ENCODE results near the gene RPS6KB1. TPM values are rescaled to one million over a fixed set of nuclear protein-coding genes. Genes with fewer than 3 reads are reported as not detected.

RPS6KB1 gene
- total RNA-seq = 23.3 and 28.7 TPM in 2 replicates

GRCh38 chr17:59892924-59893675 lies at the start of gene RPS6KB1, which contains the start of gene TUBD1:
RPS6KB1 (plus strand) TSS chr17:59893121; CDS start chr17:59893185, 64 bp downstream.
TUBD1 (minus strand) TSS chr17:59892943; CDS start chr17:59891002, 1,941 bp downstream.

GRCh38 chr17:59964482-59965328 lies 71.8 kb downstream of the RPS6KB1 start, which contains the start of gene RNFT1:
RNFT1 (minus strand) TSS chr17:59964740; CDS start chr17:59964663, 77 bp downstream.

Other genes with a start within 250 kb of the RPS6KB1 start
- 20.9 and 30.7 TPM in 2 replicates for gene PTRH2, start 185.7 kb upstream of the RPS6KB1 start, total RNA-seq
- 163 and 175 TPM in 2 replicates for gene VMP1, start 185.5 kb upstream of the RPS6KB1 start, total RNA-seq
- gene TUBD1, start 178 bp upstream of the RPS6KB1 start, total RNA-seq = 2.8 and 3.9 TPM in 2 replicates
- gene RNFT1, start 71.6 kb downstream of the RPS6KB1 start, total RNA-seq = 12.4 and 15.0 TPM in 2 replicates
- 11.4 and 12.1 TPM in 2 replicates for gene HEATR6, start 185.8 kb downstream of the RPS6KB1 start, total RNA-seq

All from smooth muscle cell of bladder (primary cell).